ENCODE data around the gene RARRES2.

Gene RARRES2

DNA sequence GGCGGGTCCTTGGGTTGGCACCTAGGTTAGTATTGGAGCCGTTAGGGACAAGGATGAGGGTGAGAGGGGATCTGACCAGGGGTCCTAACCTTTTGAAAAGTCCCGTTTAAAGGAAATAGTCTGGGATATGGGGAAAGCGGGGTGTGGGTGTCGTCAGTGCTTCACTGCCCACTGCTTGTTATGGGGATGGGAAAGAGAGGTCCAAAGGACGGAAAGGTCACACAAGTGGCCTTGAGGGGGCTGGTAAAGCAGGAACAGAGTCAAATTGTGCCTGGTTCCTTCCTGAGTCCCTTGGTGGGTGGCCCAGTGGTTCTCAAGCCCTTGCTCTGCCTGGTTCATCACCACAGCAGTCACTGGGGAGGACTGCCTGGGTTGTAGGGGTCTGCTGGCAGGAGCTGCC lies 35.1 kb upstream of the RARRES2 start:
- no peak for DNase-seq (ENCODE audit: low read depth)

DNA sequence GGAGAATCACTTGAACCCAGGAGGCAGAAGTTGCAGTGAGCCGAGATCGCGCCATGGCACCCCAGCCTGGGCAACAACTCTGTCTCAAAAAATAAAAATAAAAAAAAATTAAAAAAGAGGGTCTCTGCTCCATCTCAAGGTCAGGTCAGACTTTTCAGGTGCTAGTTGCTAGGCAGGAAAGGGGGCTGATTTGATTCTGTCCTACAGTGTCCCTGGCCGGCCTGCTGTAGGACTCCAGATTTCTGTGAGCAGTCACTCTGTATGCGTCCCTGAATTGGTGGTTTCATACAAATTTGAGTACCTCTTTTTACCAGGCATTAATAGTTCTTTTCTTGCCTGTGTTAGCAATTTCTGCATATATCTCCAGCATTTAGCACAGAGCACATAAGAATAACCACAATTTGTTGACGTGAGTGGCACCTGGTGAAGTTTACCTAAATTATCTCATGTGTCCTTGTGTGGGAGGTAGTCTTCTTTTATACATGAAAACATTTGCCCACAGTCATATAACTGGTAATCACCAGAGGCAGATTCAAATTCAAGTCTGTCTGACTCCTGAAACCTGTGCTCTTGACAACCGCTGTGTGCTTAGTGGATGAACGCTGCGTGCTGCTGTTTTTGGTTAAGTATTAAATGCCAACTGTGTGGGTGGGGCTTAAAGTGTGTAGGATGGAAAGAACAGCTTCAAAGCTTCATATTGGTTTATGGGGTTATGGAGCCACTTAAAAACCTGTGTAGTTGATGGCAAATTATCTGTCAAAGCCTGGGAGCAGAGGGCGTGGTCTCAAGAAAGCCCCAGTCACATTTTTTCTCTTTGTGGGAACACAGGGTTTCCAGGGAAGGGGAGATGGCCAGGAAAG lies 34.5 kb upstream of the RARRES2 start:
- DNase-seq (ENCODE audit: low read depth), result no peak

DNA sequence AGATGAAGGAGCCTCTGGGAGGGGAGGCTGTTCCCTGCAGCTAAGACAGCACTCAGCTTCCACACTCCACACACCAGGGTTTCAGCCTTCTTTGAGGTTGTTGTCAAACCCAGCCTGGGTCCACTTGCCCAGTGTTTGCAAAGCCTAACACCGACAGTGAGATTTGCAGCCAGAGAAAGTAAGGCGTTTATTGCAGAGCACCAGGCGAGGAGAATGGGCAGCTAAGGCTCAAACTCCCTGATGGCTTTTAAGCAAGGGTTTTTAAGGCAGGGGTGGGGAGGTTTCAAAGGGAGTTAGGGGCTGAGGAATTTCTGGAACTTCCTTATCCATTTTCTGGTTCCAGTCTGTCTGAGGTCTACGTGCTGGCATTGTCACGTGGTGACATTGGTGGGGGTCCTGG lies 33.0 kb upstream of the RARRES2 start:
- no peak for DNase-seq (ENCODE audit: low read depth)

DNA sequence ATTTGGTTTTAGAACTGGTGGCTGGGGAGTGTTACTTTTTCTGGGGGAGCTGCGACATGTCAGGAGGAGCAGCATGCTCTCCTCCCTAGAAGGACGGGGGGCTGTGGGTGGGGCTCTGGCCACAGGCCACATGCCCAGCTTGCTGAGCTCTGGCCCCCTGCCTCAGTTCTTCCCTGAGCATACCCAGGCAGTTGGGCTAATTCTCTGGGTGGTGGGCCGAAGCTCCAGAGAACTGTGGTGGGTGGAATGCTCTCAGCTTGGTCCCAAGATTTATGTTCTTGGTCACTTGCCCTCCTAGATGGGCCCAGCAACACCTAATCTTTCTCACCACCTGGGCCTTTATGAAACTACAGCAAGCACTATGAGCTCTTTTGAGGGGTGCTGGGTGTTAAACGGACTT lies 32.6 kb upstream of the RARRES2 start:
- DNase-seq (ENCODE audit: low read depth), result no peak

DNA sequence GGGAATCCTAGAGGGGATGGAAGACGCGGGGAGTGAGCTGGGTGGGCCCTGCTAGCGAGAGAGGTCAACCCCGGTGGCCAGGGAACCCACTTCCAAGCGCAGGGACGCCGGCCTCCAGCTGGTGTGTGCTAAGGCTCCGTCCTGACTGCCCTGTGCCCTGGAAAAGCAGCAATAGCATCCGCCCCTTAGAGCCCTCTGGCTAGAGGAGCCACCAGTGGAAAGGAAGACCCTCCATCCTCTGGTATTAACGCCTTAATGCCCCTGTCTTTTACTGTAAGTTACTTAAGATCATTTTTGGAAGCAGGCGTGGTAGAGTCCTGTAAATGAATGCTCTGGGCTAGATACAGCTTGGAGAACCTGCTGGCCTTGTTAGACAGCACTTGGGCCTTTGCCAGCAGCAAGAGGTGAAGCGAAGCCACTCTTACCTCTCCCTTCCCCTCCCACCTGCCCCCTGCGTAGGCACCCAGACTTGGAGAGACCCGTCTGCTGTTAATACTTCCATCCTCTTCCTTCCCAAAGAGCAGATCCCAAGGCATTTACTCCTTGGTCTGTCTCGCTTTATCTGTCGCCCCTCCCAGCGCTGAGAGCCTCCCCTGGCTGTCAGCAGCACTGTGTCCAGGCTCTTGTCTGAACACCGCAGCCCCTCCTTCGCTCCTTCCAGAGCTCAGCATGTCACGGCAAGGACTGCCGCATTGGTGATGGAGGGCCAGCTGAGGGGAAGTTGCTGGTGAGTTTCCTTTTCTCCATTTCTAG lies 31.8 kb upstream of the RARRES2 start:
- DNase-seq (ENCODE audit: low read depth), result no peak

DNA sequence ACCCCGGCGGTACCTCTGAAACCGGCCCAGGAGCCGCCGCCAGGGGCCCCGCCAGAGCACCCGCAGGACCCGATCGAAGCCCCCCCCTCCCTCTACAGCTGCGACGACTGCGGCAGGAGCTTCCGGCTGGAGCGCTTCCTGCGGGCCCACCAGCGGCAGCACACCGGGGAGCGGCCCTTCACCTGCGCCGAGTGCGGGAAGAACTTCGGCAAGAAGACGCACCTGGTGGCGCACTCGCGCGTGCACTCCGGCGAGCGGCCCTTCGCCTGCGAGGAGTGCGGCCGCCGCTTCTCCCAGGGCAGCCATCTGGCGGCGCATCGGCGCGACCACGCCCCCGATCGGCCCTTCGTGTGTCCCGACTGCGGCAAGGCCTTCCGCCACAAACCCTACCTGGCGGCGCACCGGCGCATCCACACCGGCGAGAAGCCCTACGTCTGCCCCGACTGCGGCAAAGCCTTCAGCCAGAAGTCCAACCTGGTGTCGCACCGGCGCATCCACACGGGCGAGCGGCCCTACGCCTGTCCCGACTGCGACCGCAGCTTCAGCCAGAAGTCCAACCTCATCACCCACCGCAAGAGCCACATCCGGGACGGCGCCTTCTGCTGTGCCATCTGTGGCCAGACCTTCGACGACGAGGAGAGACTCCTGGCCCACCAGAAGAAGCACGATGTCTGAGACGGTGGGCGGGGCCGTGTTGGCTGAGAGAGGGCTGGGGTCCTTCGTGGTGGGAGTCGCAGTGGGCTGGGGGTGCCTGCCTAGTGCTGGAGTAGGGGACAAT lies 31.0 kb upstream of the RARRES2 start:
- DNase-seq (ENCODE audit: low read depth), result no peak

DNA sequence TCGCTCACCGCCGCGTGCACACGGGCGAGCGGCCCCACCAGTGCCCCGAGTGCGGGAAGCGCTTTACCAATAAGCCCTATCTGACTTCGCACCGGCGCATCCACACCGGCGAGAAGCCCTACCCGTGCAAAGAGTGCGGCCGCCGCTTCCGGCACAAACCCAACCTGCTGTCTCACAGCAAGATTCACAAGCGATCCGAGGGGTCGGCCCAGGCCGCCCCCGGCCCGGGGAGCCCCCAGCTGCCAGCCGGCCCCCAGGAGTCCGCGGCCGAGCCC lies 30.5 kb upstream of the RARRES2 start:
- DNase-seq (ENCODE audit: low read depth), result no peak

GRCh38 chr7:150371131-150371995 lies 29.9 kb upstream of the RARRES2 start:
- no peak for DNase-seq (ENCODE audit: low read depth)

DNA sequence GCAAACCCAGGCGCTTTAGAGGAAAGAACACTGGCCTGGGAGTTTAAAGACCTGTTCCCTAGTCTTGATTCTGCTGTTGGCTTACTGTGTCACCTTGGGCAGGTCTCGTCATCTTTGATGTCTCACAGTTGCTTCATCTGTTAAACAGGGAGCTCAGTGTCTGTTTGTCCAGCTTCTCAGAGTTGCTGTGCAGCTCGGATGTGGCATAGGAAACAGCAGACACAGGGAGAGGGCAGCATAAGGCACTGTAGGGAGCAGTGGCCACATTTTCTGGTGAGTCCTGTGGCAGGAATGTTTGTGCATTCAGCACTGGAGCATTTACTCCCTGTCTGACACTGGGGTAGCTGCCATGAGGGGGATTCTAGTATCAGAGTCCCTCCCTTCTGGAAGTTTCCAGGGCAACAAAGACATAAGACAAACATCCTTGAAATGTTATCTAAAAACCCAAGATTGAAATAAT lies 29.2 kb upstream of the RARRES2 start:
- no peak for DNase-seq (ENCODE audit: low read depth)

GRCh38 chr7:150369748-150370501 lies 28.5 kb upstream of the RARRES2 start:
- no peak for DNase-seq (ENCODE audit: low read depth)

DNA sequence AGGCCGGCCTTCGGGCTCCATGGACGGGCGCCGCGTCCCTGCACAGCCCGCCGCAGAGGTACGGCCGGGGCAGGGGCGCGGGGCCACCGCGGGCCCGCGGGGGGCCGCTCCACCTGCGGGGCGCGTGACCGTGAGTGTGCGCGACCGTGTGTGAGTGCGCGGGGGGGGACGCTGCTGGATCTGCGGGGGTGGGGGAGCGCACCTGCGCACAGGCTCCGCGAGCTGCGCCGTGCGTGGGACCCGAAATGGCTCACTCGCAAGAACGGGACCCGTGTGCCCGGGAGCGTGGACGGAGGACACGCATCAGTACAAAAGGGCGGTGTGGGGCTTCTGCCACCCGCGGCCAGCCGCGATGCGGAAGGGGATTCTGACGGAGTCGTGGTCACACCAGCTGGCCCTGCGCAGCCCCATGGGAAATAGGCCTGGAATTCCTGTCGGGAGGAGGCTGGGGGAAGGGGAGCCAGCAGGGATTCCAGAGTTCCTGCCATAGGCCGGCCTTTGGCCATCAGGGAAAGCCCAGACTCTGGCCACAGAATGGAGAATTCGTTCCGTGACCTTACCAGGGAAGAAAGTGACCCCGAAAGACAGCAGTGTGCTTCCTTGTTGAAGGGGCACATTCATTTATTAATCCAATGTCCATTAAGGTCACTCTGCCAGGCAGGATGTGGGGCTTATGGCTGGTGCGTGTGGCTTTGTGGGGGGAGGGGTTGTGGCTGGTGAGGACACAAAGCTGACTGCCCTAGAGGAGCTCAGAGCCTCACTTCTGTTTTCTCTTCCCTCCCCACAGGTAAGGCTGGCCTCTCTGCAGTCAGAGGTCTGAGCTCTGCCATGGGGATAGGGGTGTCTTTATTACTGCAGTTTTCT lies 27.7 kb upstream of the RARRES2 start:
- peak; percentile 32 for DNase-seq (ENCODE audit: low read depth)

DNA sequence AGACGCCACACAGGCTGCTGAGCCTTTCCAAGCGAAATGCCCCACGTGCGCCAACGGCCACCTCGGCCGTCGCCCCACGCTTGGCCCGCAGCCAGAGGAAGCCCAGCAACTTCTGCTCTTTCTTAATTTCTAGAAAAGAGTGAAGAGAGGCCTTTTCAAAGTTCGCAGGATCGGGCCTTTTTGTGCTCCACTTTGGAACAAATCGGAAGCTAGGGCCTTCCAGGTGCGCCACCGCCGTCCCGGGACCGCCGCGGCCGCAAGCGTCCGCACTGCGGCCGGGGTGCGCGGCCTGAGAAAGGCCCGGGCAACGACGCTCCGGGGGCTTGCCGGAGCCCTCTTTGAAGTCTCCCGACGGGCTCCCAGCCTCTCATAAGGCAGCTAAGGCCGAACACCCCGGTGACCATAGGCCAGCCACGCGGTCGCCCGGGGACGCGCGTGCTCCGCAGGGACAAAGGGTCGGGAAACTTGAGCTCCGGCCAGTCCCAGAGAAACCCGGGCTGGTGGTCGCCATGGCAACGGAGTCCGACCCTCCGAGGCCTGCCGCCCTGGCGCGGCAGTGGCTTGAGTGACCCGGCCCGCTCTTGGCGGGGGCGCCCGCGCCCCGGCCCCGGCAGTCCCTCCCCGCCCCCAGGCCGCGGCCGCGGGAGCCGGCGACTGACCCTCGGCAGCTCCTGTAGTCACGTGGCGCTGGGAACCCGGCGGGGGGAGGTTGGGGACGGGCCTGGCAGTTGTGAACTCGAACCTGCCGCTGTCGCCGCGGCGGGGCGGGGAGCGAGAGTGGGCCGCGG lies 26.9 kb upstream of the RARRES2 start, which contains the start of gene REPIN1:
REPIN1 (plus strand) TSS at position 727 of the 788 bp plus-strand sequence. CDS start 890 bp downstream, outside the sequence.
- peak; percentile 52 for DNase-seq (ENCODE audit: low read depth)

DNA sequence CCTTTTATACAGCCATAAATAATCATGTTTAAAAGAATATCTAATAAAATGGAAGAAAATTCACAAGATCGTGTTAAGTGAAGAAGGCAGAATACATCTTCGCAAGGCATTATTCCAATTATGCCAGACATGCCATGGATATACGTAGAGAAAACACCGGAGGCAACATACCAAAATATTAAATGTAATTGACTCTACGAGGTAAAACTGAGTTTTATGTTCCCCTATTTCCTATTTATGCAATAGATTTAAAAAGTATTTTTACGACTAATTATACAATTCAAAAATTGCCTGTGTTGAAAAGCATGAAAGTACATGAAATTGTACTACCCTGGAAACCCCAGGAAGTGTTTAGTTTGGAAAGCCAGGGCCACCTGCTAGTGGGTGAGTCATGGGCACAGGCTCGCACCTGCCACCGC lies 26.3 kb upstream of the RARRES2 start:
- no peak for DNase-seq (ENCODE audit: low read depth)

DNA sequence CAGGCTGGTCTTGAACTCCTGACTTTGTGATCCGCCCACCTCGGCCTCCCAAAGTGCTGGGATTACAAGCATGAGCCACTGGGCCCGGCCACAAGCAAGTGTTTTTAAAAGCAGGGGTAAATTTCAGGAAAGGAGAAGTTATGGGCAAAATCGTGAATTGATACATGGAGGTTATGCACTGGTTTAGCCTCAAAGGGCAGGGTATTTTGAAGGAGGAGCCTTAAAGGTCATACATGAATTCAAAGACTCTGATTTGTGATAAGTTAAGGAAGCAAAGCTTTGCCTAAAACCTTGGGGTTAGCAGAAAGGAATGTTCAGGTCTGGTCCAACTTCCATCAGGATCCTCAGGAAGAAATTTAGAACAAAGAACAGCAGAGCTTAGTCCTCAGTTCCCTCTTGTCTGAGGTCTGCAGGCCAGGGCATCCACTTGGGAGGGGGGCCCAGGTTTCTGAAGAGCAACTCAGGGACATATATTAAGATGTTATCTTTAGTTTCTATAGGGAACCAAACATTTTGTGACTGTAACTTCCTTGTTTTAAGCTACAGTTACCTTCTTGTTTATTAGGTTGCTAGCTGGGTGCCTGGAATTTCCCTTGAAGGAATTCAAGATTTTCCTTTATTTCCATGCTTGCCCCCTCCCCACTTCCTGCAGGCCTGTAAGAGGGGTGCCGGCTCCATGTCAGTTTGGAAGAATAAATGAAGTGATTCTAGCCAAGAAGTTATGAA lies 24.4 kb upstream of the RARRES2 start:
- DNase-seq (ENCODE audit: low read depth), result no peak

- no peak for DNase-seq (ENCODE audit: low read depth)
These were observed 23.8 kb upstream of the RARRES2 start for GRCh38 chr7:150365194-150365593.

DNA sequence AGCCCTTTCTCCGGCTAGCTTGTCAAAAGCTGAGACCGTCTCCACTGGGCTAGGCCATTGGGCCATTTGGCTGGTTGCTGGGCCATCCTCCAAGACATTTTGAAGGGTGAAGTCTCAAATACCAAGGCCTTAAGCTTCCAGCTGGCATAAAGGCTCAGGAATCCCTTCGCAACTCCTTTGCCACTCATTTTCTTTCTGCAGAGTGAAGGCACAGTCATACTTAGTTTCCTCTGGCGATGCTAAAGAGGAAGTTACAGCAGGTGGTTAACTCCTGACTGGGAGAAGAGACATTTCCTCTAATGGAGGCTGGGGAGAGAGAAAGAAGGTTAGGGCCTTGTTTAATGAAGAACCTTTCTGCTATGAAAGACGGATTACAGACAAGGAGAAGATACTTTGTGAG lies 22.4 kb upstream of the RARRES2 start:
- DNase-seq (ENCODE audit: low read depth), result no peak

DNA sequence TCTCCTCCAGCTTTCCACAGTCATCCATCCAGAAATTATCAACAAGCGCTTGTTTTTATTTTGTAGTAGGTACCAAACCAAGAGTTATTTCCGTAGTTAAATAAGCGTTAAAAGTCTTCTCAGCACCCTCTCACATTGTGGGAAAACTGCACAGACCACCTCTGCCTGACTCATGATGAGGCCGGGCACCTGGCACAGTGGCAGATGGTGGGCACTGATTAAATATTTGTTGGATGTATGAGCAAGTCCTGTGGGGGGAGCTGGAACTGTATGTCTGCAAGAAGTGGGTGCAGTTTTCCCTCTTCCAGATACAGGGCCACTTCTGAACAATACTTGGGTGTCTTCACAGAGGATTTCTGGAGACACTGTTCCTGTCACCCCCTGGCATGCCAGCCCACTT lies 21.9 kb upstream of the RARRES2 start:
- no peak for DNase-seq (ENCODE audit: low read depth)
